ENCODE data around the gene IL2RA. TPM values are rescaled to one million over a fixed set of nuclear protein-coding genes. Genes with fewer than 3 reads are reported as not detected.
A peak's percentile ranks its signal among the peaks of the same experiment; 100 is the strongest.

The IL2RA gene
- total and polyA plus RNA-seq, 9 of the 15 experiments (the other 6 are each of a cell fraction or from before 2014, with no cell fraction given) = 0.95 TPM; not detected in 8

DNA sequence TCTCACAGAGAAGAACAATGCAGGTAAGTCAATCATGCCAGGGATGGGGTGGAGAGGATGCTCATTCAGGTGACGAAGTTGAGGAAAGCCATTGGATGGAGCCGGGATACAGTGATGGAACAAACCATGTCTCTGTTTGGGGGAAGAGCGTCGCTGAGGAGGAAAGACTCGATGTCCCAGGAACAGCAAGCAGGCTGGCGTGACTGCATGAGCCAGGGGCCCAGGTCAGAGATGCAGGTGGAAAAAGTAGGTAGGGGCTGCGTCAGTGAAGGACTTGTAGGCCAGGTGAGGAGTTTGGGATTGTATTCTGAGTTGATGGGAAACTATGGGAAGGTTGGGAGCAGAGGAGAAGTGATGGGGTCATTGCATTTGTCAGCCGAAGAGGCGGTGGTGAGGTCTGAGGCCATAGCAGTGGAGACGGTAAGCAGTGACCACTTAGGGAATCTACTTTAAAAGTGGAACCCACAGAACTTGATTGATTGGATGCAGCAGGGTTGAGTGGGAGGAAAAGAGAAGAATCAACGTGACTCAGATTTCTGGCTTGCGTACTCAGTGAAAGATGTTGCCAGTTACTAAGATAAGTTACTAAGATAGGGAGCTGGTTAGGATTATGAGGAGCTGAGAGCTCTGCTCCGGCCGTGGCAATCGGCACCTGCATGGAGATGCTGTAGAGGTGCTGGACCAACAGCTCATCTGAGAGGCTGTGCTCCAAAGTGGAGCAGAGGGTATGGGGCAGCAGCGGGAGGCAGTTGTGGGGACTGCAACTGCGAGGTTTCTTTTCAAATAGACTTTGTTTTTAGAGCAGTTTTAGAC, 12.5 kb upstream of the IL2RA start (continued):
- TF ChIP-seq ZFPM2 (CRISPR knock-in tag; IDR thresholded peaks at IDR 0.05) (no peak), FUS (optimal IDR thresholded peaks at IDR 0.05; ENCODE audit: low read depth, low read length) (no peak), ZNF253 (CRISPR knock-in tag; conservative IDR thresholded peaks at IDR 0.05) (no peak), TCF7L2 (IDR thresholded peaks at IDR 0.05; ENCODE audit: low read depth, low read length) (no peak), CREB3 (tag; conservative IDR thresholded peaks at IDR 0.05; ENCODE audit: low read depth) (no peak), GABPB1 (CRISPR knock-in tag; IDR thresholded peaks at IDR 0.05) (no peak), MEIS2 (IDR thresholded peaks at IDR 0.05; ENCODE audit: partially characterized antibody) (peak; percentile 67), PHB2 (IDR thresholded peaks at IDR 0.05; ENCODE audit: low read depth) (no peak), MITF (IDR thresholded peaks at IDR 0.05) (no peak), ZNF79 (CRISPR knock-in tag; IDR thresholded peaks at IDR 0.05; ENCODE audit: low read depth) (no peak), RAD21 (CRISPR knock-in tag; conservative IDR thresholded peaks at IDR 0.05 in 1 of 2, IDR thresholded peaks at IDR 0.05 in 1 of 2) (no peak), MAFG (tag; conservative IDR thresholded peaks at IDR 0.05) (0 out of 2 replicates have a peak, but pooled peaks have one; percentile 15)
- TF ChIP-seq, protein P1, sequence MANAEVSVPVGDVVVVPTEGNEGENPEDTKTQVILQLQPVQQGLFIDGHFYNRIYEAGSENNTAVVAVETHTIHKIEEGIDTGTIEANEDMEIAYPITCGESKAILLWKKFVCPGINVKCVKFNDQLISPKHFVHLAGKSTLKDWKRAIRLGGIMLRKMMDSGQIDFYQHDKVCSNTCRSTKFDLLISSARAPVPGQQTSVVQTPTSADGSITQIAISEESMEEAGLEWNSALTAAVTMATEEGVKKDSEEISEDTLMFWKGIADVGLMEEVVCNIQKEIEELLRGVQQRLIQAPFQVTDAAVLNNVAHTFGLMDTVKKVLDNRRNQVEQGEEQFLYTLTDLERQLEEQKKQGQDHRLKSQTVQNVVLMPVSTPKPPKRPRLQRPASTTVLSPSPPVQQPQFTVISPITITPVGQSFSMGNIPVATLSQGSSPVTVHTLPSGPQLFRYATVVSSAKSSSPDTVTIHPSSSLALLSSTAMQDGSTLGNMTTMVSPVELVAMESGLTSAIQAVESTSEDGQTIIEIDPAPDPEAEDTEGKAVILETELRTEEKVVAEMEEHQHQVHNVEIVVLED (CRISPR knock-in tag; IDR thresholded peaks at IDR 0.05) = no peak
- TF ChIP-seq, protein P2, sequence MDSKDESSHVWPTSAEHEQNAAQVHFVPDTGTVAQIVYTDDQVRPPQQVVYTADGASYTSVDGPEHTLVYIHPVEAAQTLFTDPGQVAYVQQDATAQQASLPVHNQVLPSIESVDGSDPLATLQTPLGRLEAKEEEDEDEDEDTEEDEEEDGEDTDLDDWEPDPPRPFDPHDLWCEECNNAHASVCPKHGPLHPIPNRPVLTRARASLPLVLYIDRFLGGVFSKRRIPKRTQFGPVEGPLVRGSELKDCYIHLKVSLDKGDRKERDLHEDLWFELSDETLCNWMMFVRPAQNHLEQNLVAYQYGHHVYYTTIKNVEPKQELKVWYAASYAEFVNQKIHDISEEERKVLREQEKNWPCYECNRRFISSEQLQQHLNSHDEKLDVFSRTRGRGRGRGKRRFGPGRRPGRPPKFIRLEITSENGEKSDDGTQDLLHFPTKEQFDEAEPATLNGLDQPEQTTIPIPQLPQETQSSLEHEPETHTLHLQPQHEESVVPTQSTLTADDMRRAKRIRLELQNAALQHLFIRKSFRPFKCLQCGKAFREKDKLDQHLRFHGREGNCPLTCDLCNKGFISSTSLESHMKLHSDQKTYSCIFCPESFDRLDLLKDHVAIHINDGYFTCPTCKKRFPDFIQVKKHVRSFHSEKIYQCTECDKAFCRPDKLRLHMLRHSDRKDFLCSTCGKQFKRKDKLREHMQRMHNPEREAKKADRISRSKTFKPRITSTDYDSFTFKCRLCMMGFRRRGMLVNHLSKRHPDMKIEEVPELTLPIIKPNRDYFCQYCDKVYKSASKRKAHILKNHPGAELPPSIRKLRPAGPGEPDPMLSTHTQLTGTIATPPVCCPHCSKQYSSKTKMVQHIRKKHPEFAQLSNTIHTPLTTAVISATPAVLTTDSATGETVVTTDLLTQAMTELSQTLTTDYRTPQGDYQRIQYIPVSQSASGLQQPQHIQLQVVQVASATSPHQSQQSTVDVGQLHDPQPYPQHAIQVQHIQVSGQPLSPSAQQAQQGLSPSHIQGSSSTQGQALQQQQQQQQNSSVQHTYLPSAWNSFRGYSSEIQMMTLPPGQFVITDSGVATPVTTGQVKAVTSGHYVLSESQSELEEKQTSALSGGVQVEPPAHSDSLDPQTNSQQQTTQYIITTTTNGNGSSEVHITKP (IDR thresholded peaks at IDR 0.05; ENCODE audit: partially characterized antibody) = peak; percentile 67
- TF ChIP-seq, protein P3, sequence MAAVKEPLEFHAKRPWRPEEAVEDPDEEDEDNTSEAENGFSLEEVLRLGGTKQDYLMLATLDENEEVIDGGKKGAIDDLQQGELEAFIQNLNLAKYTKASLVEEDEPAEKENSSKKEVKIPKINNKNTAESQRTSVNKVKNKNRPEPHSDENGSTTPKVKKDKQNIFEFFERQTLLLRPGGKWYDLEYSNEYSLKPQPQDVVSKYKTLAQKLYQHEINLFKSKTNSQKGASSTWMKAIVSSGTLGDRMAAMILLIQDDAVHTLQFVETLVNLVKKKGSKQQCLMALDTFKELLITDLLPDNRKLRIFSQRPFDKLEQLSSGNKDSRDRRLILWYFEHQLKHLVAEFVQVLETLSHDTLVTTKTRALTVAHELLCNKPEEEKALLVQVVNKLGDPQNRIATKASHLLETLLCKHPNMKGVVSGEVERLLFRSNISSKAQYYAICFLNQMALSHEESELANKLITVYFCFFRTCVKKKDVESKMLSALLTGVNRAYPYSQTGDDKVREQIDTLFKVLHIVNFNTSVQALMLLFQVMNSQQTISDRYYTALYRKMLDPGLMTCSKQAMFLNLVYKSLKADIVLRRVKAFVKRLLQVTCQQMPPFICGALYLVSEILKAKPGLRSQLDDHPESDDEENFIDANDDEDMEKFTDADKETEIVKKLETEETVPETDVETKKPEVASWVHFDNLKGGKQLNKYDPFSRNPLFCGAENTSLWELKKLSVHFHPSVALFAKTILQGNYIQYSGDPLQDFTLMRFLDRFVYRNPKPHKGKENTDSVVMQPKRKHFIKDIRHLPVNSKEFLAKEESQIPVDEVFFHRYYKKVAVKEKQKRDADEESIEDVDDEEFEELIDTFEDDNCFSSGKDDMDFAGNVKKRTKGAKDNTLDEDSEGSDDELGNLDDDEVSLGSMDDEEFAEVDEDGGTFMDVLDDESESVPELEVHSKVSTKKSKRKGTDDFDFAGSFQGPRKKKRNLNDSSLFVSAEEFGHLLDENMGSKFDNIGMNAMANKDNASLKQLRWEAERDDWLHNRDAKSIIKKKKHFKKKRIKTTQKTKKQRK (IDR thresholded peaks at IDR 0.05; ENCODE audit: borderline replicate concordance, low read depth, low read length) = no peak
